Measurements from ENCODE around the gene TAS2R7. TPM values are rescaled to one million over a fixed set of nuclear protein-coding genes. Genes with fewer than 3 reads are reported as not detected.

Gene TAS2R7
- total RNA-seq, 2 donors from 2014 or later: not detected

GRCh38 chr12:10771132-10771733 is 31.2 kb downstream of the TAS2R7 start:
- no peak for DNase-seq (ENCODE audit: low spot score in 2 of 2)
- H3K36me3 Mint-ChIP-seq: no peaks in the 10 kb centered on the region
- no peaks in the 10 kb centered on the region for H3K9me3 Mint-ChIP-seq
- peak in 1 of 2 donors; percentile 66 for ATAC-seq
- H3K27ac Mint-ChIP-seq: no peak overlapping the region

- DNase-seq (ENCODE audit: low spot score in 2 of 2) (no peak), ATAC-seq (no peak)
- Mint-ChIP-seq H3K27ac (no peak overlapping the region), H3K36me3 (peaks cover 11 to 12% of the 10 kb centered on the region in 2 donors), H3K9me3 (peaks cover 11% of the 10 kb centered on the region in 2 donors)
Measured at GRCh38 chr12:10759657-10760056, 42.8 kb downstream of the TAS2R7 start.

GRCh38 chr12:10756194-10756593 is 46.2 kb downstream of the TAS2R7 start:
- Mint-ChIP-seq H3K27ac (no peak overlapping the region), H3K9me3 (peaks cover 11% of the 10 kb centered on the region in 2 donors), H3K36me3 (peaks cover 11 to 12% of the 10 kb centered on the region in 2 donors)
- ATAC-seq: no peak
- DNase-seq (ENCODE audit: low spot score in 2 of 2): no peak

GRCh38 chr12:10753059-10753458 is 49.4 kb downstream of the TAS2R7 start:
- DNase-seq (ENCODE audit: low spot score in 2 of 2) (no peak), ATAC-seq (no peak)
- Mint-ChIP-seq H3K9me3 (peaks cover 11% of the 10 kb centered on the region in 2 donors), H3K27ac (no peak overlapping the region), H3K36me3 (peaks cover 11 to 12% of the 10 kb centered on the region in 2 donors)

Other genes starting within 250 kb of the TAS2R7 start
- gene MAGOHB, start 189.0 kb downstream of the TAS2R7 start, total RNA-seq: 10 to 100 TPM; 54.8 to 60.7 TPM
- gene STYK1, start 128.6 kb downstream of the TAS2R7 start, total RNA-seq: under 1 TPM in 1 of 2 donors, not detected in 1; 0.74 TPM
- gene YBX3, start 79.3 kb downstream of the TAS2R7 start, total RNA-seq: 100 to 1,000 TPM in 1 of 2 donors, 10 to 100 TPM in 1; 44.9 to 156 TPM
- not detected for gene TAS2R8, start 4.7 kb upstream of the TAS2R7 start, total RNA-seq
- gene TAS2R9, start 7.5 kb upstream of the TAS2R7 start, total RNA-seq: not detected
- not detected for gene TAS2R10, start 23.7 kb upstream of the TAS2R7 start, total RNA-seq
- 1 to 10 TPM in 1 of 2 donors, under 1 TPM in 1; 0.48 to 2.4 TPM for gene PRR4, start 46.8 kb upstream of the TAS2R7 start, total RNA-seq
- gene PRH1, start 81.6 kb upstream of the TAS2R7 start, total RNA-seq: 10 to 100 TPM in 1 of 2 donors, 1 to 10 TPM in 1; 7.8 to 25.1 TPM
- 1 to 10 TPM in 1 of 2 donors, under 1 TPM in 1; 0.23 to 1.3 TPM for gene TAS2R13, start 106.9 kb upstream of the TAS2R7 start, total RNA-seq
- gene PRH2, start 126.6 kb upstream of the TAS2R7 start, total RNA-seq: not detected
- 1 to 10 TPM; 1.0 to 3.0 TPM for gene TAS2R14, start 136.6 kb upstream of the TAS2R7 start, total RNA-seq
- gene TAS2R50, start 184.3 kb upstream of the TAS2R7 start, total RNA-seq: 1 to 10 TPM in 1 of 2 donors, under 1 TPM in 1; 0.55 to 1.3 TPM
- gene TAS2R20, start 195.7 kb upstream of the TAS2R7 start, total RNA-seq: 1 to 10 TPM; 1.5 to 3.7 TPM
- gene TAS2R19, start 220.0 kb upstream of the TAS2R7 start, total RNA-seq: 1 to 10 TPM; 3.2 to 4.7 TPM
- gene TAS2R31, start 228.8 kb upstream of the TAS2R7 start, total RNA-seq: 1 to 10 TPM; 4.3 to 4.4 TPM